ENCODE data around the gene COL5A1.

DNA sequence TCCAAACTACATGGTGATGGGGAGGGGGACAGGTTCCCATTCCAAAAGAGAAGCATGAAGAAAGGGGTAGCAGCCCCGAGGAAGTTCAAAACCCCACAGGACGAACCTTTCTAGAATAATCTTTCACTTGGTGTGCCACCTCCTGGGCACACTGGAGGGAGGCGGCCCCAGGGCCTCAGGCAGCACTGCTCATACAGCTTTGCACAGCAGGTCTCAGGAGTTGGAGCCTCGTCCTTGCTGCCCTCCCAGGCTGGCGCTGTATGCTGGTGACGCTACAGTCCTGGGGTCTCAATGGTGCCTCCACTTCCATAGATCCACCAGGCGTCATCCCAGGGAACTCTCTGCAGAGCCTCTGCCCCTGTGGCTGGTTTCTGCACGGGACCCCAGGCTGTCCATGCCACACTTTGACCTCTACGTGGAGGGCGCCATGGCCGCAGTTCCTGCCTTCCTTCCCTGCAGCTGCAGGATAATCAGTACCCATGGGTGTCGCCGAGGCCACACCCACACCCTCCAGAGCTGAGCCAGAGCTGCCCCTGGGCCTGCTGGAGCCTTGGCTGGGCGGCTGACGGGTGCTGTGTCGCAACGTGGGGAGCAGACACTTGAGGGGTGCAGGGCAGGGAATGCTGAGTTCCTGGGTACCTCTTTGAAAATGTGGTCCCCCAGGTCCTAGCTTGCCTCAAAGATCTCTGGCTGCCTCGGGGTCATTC, 95.3 kb downstream of the COL5A1 start:
- TF ChIP-seq POLR2A (IDR thresholded peaks at IDR 0.05): no peak
- TF ChIP-seq CTCF (IDR thresholded peaks at IDR 0.05): no peak

Measured in esophagus squamous epithelium (tissue), 4 donors.